ENCODE measurements around the gene CPTP. TPM values are rescaled to one million over a fixed set of nuclear protein-coding genes. Genes with fewer than 3 reads are reported as not detected.

CPTP gene
- total RNA-seq, 1 donor from 2014 or later, result 20.9 TPM

DNA sequence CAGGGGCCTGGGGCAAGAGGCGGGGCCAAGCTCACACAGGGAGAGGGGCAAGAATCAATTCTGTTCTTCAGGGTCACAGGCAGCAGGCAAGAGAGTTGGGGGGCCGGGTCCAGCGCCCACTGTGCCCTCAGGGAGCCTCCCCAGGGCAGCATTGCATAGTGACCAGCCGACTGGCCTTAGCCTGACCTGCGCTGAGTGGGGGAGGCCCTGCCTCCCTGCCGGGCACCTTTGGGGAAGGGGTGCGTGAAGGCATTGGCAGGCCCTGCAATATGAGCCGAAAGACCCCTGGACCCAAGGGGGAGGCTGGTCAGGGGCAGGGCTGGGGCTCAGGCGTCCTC, 32.2 kb upstream of the CPTP start:
- DNase-seq (ENCODE audit: extremely low spot score in 2 of 2), result no peak
- TF ChIP-seq, protein P1, sequence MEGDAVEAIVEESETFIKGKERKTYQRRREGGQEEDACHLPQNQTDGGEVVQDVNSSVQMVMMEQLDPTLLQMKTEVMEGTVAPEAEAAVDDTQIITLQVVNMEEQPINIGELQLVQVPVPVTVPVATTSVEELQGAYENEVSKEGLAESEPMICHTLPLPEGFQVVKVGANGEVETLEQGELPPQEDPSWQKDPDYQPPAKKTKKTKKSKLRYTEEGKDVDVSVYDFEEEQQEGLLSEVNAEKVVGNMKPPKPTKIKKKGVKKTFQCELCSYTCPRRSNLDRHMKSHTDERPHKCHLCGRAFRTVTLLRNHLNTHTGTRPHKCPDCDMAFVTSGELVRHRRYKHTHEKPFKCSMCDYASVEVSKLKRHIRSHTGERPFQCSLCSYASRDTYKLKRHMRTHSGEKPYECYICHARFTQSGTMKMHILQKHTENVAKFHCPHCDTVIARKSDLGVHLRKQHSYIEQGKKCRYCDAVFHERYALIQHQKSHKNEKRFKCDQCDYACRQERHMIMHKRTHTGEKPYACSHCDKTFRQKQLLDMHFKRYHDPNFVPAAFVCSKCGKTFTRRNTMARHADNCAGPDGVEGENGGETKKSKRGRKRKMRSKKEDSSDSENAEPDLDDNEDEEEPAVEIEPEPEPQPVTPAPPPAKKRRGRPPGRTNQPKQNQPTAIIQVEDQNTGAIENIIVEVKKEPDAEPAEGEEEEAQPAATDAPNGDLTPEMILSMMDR (IDR thresholded peaks at IDR 0.05), result no peak
- no peak for TF ChIP-seq POLR2AphosphoS5 (IDR thresholded peaks at IDR 0.05; ENCODE audit: insufficient read depth in 1 of 2, low read depth in 1 of 2)
- TF ChIP-seq POLR2A (IDR thresholded peaks at IDR 0.05), result no peak
- Histone ChIP-seq H3K36me3 (peaks cover 0 to 9% of the 10 kb centered on the region in 2 donors), H3K27me3 (no peaks in the 10 kb centered on the region), H3K4me3 (no peak overlapping the region), H3K27ac (no peak overlapping the region), H3K9me3 (no peaks in the 10 kb centered on the region), H3K4me1 (peaks cover 15% of the 10 kb centered on the region)
- intact Hi-C loops (cut with DNase I), result loop anchor here (5.0 kb wide), 1 partner anchor 170 kb away; no protein-coding TSS in a partner anchor

DNA sequence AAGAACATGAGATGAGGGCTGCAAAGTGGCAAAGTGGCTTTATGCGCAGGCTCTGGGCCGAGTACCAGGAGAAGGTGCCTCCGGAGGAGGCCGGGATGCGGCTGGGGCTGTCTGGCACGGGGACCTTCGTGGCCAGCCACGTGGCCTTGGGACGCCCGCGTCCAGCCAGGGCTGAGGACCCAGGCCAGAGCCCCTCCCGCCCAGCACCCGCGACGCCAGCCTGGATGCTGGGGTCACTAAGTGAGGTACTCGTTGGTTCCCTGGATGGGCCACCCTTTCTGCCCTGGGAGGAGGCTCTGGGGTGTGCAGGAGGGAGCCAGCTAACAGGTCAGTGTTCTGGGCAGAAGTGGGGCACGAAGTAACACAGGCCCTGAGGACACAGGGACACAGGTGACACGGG, 31.8 kb upstream of the CPTP start:
- TF ChIP-seq, protein P1 (IDR thresholded peaks at IDR 0.05), result no peak
- TF ChIP-seq POLR2A (IDR thresholded peaks at IDR 0.05) (no peak), POLR2AphosphoS5 (IDR thresholded peaks at IDR 0.05; ENCODE audit: insufficient read depth in 1 of 2, low read depth in 1 of 2) (no peak)
- H3K4me3 ChIP-seq, result no peak overlapping the region
- H3K27ac ChIP-seq, result no peak overlapping the region
- peaks cover 0 to 9% of the 10 kb centered on the region in 2 donors for H3K36me3 ChIP-seq
- no peaks in the 10 kb centered on the region for H3K27me3 ChIP-seq
- intact Hi-C loops (cut with DNase I), result loop anchor here (5.0 kb wide), 1 partner anchor 171 kb away; no protein-coding TSS in a partner anchor
- no peak for DNase-seq (ENCODE audit: extremely low spot score in 2 of 2)
- no peaks in the 10 kb centered on the region for H3K9me3 ChIP-seq
- peaks cover 15% of the 10 kb centered on the region for H3K4me1 ChIP-seq

DNA sequence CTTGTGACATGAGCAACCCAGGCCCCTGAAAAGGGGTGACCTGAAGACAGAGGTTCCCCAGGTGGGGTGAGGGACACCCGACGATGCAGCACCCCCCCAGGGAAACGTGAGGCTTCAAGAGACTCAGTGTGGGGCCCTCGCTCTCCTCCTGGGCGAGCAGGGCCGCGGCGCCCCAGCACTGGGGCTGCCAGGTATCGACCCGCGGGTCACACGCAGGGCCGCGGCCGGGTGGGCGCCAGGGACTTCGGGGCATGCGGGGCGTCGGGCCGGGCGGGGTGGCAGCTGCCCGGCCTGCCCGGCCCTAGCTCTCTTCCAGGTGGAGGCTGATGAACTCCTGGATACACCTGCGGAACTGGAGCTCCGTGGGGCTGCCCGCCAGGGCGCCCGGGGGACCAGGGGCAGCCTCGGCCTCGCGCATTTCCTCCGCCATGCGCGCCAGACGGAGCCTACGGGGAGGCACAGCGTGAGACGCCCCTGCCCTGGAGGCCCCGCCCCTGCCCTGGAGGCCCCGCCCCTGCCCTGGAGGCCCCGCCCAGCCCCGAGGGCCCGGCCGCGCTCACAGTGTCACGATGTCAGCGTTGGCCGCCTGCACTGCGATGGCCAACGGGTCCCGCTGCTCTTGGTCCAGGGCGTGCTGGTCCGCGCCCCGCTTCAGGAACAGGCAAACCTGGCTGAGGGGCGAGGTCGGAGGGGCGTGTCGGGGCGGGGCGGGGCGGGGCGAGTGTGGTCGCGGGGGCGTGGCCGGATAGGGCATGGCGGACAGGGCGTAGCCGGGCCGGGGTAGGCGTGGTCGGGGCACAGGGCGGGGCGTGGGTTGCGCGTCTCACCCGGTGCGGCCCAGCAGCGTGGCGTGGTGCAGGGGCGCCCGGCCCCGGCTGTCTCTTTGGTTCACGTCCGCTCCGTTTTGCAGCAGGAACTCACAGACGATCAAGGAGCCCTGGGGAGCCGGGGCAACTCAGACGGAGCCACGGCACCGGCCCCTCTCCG, 31.0 kb upstream of the CPTP start:
- Histone ChIP-seq H3K9me3 (no peaks in the 10 kb centered on the region), H3K4me3 (no peak overlapping the region), H3K4me1 (peaks cover 15% of the 10 kb centered on the region), H3K27me3 (no peaks in the 10 kb centered on the region), H3K36me3 (peaks cover 0 to 9% of the 10 kb centered on the region in 2 donors), H3K27ac (no peak overlapping the region)
- no peak for DNase-seq (ENCODE audit: extremely low spot score in 2 of 2)
- no peak for TF ChIP-seq POLR2A (IDR thresholded peaks at IDR 0.05)
- no peak for TF ChIP-seq POLR2AphosphoS5 (IDR thresholded peaks at IDR 0.05; ENCODE audit: insufficient read depth in 1 of 2, low read depth in 1 of 2)
- TF ChIP-seq, protein P1 (IDR thresholded peaks at IDR 0.05), result no peak
- intact Hi-C loops (cut with DNase I), result loop anchor here (5.0 kb wide), 1 partner anchor 171 kb away; no protein-coding TSS in a partner anchor

DNA sequence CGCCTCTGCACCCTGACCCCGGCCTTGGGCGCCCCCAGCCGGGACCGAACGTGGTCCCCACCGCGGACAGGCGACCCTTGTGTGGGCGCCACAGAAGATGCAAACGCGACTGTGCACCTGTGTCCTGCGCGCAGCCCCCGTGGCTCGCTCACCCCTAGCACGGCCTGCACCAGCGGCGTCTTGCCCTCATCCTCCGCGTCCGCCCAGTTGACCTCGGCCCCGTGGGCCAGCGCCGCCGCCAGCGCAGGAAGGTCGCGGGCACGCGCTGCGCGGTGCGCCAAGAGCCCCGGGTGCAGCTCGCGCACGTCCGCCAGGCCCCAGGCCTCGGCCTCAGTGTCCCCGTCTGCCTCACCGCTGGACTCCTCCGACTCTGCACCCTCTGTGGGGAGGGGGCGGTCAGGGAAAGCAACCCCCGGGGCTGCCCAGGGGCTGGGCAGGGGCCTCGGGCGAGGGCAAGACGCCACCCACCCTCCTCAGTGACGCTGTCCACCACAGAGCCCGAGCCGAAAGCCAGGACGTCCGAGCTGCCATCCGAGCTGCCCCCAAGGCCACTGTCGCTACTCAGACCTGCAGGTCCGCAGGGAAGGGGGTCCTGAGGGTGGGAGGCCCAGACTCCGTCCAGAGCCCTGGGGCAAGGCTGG, 30.2 kb upstream of the CPTP start:
- peaks cover 15% of the 10 kb centered on the region for H3K4me1 ChIP-seq

More for the DNA sequence above, 30.2 kb upstream of the CPTP start:
- no peak overlapping the region for H3K27ac ChIP-seq
- no peaks in the 10 kb centered on the region for H3K9me3 ChIP-seq
- no peak overlapping the region for H3K4me3 ChIP-seq
- TF ChIP-seq POLR2AphosphoS5 (IDR thresholded peaks at IDR 0.05; ENCODE audit: insufficient read depth in 1 of 2, low read depth in 1 of 2) (no peak), POLR2A (IDR thresholded peaks at IDR 0.05) (no peak)
- TF ChIP-seq, protein P1 (IDR thresholded peaks at IDR 0.05), result no peak
- intact Hi-C loops (cut with DNase I), result loop anchor here (5.0 kb wide), 1 partner anchor 172 kb away; no protein-coding TSS in a partner anchor
- peaks cover 0 to 9% of the 10 kb centered on the region in 2 donors for H3K36me3 ChIP-seq
- DNase-seq (ENCODE audit: extremely low spot score in 2 of 2), result no peak
- H3K27me3 ChIP-seq, result no peaks in the 10 kb centered on the region
